ENCODE data around the gene CORT.
A peak's percentile ranks its signal among the peaks of the same experiment; 100 is the strongest.
"Not testable (repeated sequence)": the region's sequence is repeated elsewhere in the genome, so short reads cannot be mapped to it uniquely, and the experiment has no call there.

Gene CORT, protein sequence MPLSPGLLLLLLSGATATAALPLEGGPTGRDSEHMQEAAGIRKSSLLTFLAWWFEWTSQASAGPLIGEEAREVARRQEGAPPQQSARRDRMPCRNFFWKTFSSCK

DNA sequence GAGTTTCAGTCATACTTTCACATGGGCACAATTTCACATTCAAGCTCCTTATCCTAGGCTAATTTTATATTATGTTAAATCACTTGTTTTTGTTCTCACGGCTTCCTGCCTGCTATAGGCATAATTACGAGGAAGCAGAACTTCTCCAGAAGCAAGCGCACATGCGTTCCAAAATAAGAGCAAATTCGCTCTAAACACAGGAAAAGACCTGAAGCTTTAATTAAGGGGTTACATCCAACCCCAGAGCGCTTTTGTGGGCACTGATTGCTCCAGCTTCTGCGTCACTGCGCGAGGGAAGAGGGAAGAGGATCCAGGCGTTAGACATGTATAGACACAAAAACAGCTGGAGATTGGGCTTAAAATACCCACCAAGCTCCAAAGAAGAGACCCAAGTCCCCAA, at the start of gene CORT:
Gene CORT (plus strand): TSS at position 281 of the 400 bp plus-strand sequence. CDS start 193 bp downstream, outside the sequence.
- no peak for DNase-seq (ENCODE audit: low read depth)
- TF ChIP-seq, protein P1, sequence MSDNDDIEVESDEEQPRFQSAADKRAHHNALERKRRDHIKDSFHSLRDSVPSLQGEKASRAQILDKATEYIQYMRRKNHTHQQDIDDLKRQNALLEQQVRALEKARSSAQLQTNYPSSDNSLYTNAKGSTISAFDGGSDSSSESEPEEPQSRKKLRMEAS (IDR thresholded peaks at IDR 0.05; ENCODE audit: low read depth, low read length) = no peak
- TF ChIP-seq, protein P2, sequence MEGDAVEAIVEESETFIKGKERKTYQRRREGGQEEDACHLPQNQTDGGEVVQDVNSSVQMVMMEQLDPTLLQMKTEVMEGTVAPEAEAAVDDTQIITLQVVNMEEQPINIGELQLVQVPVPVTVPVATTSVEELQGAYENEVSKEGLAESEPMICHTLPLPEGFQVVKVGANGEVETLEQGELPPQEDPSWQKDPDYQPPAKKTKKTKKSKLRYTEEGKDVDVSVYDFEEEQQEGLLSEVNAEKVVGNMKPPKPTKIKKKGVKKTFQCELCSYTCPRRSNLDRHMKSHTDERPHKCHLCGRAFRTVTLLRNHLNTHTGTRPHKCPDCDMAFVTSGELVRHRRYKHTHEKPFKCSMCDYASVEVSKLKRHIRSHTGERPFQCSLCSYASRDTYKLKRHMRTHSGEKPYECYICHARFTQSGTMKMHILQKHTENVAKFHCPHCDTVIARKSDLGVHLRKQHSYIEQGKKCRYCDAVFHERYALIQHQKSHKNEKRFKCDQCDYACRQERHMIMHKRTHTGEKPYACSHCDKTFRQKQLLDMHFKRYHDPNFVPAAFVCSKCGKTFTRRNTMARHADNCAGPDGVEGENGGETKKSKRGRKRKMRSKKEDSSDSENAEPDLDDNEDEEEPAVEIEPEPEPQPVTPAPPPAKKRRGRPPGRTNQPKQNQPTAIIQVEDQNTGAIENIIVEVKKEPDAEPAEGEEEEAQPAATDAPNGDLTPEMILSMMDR (IDR thresholded peaks at IDR 0.05; ENCODE audit: low read depth, low read length) = no peak
- TF ChIP-seq POLR2A (IDR thresholded peaks at IDR 0.05; ENCODE audit: extremely low read depth, insufficient read length) = no peak
- TF ChIP-seq MYC (IDR thresholded peaks at IDR 0.05; ENCODE audit: low read depth, low read length) = no peak
- no peak within 1 kb of the TSS for H3K4me3 ChIP-seq (ENCODE audit: low read depth, low read length)

DNA sequence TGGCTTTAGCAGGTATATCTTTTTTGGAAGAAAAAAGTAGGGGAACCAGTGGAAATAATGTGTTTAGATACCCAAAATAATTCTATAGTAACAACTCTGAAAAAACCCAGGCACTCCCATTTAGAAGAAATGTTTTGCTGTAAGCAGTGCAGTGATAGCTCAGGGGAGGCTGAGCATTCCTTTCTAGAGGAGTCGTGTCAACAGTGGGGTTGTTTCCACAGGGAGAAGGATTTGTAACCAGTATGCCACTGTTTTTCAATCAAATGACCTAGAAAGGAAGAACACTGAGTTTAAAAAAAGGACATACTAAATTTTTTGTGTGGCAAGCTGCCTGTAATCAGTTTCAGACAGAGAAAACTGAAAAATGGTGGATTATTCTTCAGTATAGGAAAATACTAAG, 48.5 kb upstream of the CORT start:
- TF ChIP-seq, protein P1 (IDR thresholded peaks at IDR 0.05; ENCODE audit: low read depth, low read length) = no peak
- TF ChIP-seq MYC (IDR thresholded peaks at IDR 0.05; ENCODE audit: low read depth, low read length) (no peak), POLR2A (IDR thresholded peaks at IDR 0.05; ENCODE audit: extremely low read depth, insufficient read length) (no peak)
- TF ChIP-seq, protein P2 (IDR thresholded peaks at IDR 0.05; ENCODE audit: low read depth, low read length) = no peak
- DNase-seq (ENCODE audit: low read depth) = no peak
- H3K4me3 ChIP-seq (ENCODE audit: low read depth, low read length) = peak overlapping the region; percentile 84

DNA sequence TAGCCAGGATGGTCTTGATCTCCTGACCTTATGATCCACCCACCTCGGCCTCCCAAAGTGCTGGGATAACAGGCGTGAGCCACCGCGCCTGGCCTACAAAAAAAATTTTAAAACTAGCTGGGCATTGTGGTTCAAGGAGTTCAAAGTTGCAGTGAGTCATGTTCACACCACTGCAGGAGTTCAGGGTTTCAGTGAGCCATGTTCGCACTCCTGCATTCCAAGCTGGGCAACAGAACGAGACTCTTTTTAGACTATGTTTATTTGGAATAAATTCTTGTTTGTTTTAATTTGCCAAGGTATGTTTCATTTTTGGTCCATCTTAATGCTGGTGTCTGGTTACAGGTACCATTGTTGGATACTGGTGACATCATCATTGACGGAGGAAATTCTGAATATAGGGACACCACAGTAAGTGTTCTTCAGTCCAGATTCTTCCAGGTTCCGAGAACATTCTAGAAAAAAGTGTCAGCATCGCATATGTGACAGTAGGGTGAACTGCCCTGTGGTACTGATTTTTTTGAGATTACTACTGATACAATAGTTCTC, 47.0 kb upstream of the CORT start:
- no peak for DNase-seq (ENCODE audit: low read depth)

DNA sequence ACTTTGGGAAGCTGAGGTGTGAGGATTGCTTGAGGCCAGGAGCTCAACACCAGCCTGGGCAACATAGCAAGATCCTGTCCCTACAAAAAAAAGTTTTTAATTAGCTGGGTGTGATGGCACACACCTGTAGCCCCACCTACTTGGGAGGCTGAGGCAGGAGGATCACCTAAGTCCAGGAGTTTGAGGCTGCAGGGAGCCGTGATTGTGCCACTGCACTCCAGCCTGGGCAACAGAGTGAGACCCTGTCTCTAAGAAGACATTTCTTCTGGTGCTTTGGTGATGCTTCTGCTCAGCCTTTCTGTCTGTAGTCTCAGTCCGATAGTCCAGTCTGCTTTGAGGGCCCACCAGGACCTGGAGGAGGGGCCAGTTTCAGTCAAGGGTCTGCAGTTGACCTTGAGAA, 42.6 kb upstream of the CORT start:
- DNase-seq (ENCODE audit: low read depth) = no peak
- TF ChIP-seq, protein P2 (IDR thresholded peaks at IDR 0.05; ENCODE audit: low read depth, low read length) = no peak
- no peak for TF ChIP-seq MYC (IDR thresholded peaks at IDR 0.05; ENCODE audit: low read depth, low read length)
- no peak overlapping the region for H3K4me3 ChIP-seq (ENCODE audit: low read depth, low read length)

More for the DNA sequence above, 47.0 kb upstream of the CORT start:
- no peak overlapping the region for H3K4me3 ChIP-seq (ENCODE audit: low read depth, low read length)
- TF ChIP-seq, protein P1 (IDR thresholded peaks at IDR 0.05; ENCODE audit: low read depth, low read length) = no peak
- TF ChIP-seq POLR2A (IDR thresholded peaks at IDR 0.05; ENCODE audit: extremely low read depth, insufficient read length) (no peak), MYC (IDR thresholded peaks at IDR 0.05; ENCODE audit: low read depth, low read length) (no peak)
- TF ChIP-seq, protein P2 (IDR thresholded peaks at IDR 0.05; ENCODE audit: low read depth, low read length) = no peak

DNA sequence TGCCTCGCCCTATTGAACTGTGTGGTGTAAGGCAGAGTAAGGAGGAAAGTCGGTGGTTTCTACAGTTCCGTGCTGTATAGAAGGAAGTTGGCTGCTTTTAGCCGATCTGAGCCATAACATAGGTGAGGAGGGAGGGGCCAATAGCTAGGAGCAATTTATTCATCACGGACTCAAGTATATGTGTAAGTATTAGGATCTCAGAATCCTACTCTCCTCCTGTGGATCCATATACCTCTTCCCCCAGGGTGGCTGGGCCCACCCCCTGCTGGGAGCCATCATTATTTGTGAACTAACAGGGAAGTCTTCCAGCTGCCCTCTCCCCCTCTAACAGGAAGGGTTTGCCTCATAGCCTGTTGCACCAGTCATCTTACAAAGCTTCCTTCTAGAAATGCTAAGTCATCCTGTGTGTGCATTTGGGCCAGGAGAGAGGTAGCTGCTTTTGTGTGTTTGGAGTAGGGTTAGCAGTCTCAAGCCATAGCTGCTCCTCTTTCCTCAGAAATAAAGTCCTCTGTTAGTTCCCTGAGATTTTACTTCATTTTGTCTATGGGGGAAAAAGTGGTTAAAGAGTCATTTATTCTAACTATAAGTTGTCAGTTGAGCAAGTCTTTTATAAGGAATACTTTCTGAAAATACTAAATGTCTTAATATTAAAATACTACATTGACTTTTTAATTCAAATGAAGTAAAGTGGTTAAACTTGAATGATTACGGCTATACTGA, 34.5 kb upstream of the CORT start:
- DNase-seq (ENCODE audit: low read depth) = peak; percentile 95
- H3K4me3 ChIP-seq (ENCODE audit: low read depth, low read length) = peak overlapping the region; percentile 27
- TF ChIP-seq MYC (IDR thresholded peaks at IDR 0.05; ENCODE audit: low read depth, low read length) = peak; percentile 28; the same call in 1 of the 2 replicates
- TF ChIP-seq, protein P2 (IDR thresholded peaks at IDR 0.05; ENCODE audit: low read depth, low read length) = no peak

DNA sequence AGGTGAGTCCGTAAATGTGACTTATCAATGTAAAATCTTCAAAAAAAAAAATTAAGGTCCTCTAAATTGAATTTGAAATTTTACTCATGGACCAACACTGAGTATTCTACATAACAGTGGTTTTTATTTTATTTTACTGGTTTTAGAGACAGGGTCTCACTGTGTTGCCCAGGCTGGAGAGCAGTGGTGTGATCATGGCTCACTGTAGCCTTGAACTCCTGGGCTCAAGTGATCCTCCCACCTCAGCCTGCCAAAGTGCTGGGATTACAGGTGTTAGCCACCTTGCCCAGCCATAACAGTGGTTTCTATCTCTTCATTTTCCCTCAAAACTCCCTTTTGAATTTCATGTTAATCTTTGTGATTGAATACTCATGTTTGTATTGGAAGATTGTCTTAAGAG, 33.9 kb upstream of the CORT start:
- not testable (repeated sequence) for DNase-seq (ENCODE audit: low read depth); H3K4me3 ChIP-seq (ENCODE audit: low read depth, low read length)

DNA sequence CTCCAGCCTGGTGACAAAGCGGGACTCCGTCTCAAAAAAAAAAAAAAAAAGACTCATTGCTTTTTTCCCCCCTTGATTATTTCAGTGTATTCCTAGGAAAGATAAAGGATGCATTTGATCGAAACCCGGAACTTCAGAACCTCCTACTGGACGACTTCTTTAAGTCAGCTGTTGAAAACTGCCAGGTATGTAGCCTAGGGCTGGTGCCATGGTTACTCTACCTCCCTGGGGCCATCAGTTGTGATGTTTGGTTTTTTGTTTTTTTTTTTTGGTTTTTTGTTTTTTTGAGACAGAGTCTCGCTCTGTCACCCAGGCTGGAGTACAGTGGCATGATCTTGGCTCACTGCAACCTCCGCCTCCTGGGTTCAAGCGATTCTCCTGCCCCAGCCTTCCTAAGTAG, 31.1 kb upstream of the CORT start:
- DNase-seq (ENCODE audit: low read depth); H3K4me3 ChIP-seq (ENCODE audit: low read depth, low read length): not testable (repeated sequence)

Data from NB4 (cell line).